ENCODE measurements around the gene GOLGA6L7.
"Not testable (repeated sequence)": the region's sequence is repeated elsewhere in the genome, so short reads cannot be mapped to it uniquely, and the experiment has no call there.

Gene GOLGA6L7

GRCh38 chr15:28848521-28848920 lies at the start of gene GOLGA6L7:
Gene GOLGA6L7 (minus strand): TSS chr15:28848644. CDS start chr15:28848549, 95 bp downstream.
- not testable (repeated sequence) for DNase-seq

- DNase-seq, result no peak
Observed at GRCh38 chr15:28897861-28898585, 49.6 kb upstream of the GOLGA6L7 start.

GRCh38 chr15:28896951-28897350 lies 48.5 kb upstream of the GOLGA6L7 start:
- peak; percentile 62 for DNase-seq

GRCh38 chr15:28895566-28895965 lies 47.1 kb upstream of the GOLGA6L7 start:
- no peak for DNase-seq

GRCh38 chr15:28895146-28895545 lies 46.7 kb upstream of the GOLGA6L7 start:
- no peak for DNase-seq

- no peak for DNase-seq
Observed at GRCh38 chr15:28894631-28895030, 46.2 kb upstream of the GOLGA6L7 start.

GRCh38 chr15:28892789-28893610 lies 44.6 kb upstream of the GOLGA6L7 start:
- no peak for DNase-seq

- DNase-seq, result no peak
Observed at GRCh38 chr15:28891588-28891987, 43.1 kb upstream of the GOLGA6L7 start.

GRCh38 chr15:28890711-28891495 lies 42.5 kb upstream of the GOLGA6L7 start:
- no peak for DNase-seq

- DNase-seq, result not testable (repeated sequence)
Observed at GRCh38 chr15:28890291-28890690, 41.8 kb upstream of the GOLGA6L7 start.

GRCh38 chr15:28889871-28890270 lies 41.4 kb upstream of the GOLGA6L7 start:
- DNase-seq, result not testable (repeated sequence)

- no peak for DNase-seq
Observed at GRCh38 chr15:28889346-28889745, 40.9 kb upstream of the GOLGA6L7 start.

GRCh38 chr15:28888900-28889299 lies 40.5 kb upstream of the GOLGA6L7 start:
- DNase-seq, result no peak

GRCh38 chr15:28888302-28888894 lies 40.0 kb upstream of the GOLGA6L7 start:
- DNase-seq, result no peak

- DNase-seq, result no peak
Observed at GRCh38 chr15:28887339-28888174, 39.1 kb upstream of the GOLGA6L7 start.

- no peak for DNase-seq
Observed at GRCh38 chr15:28886431-28887338, 38.2 kb upstream of the GOLGA6L7 start.

- DNase-seq, result no peak
Observed at GRCh38 chr15:28885630-28886430, 37.4 kb upstream of the GOLGA6L7 start, which contains the start of gene APBA2. Gene APBA2 (plus strand): TSS chr15:28885974. CDS start chr15:29053885, 167,911 bp downstream.

- no peak for DNase-seq
Observed at GRCh38 chr15:28885128-28885629, 36.7 kb upstream of the GOLGA6L7 start.

GRCh38 chr15:28884151-28884940 lies 35.9 kb upstream of the GOLGA6L7 start:
- no peak for DNase-seq
